ENCODE results near the gene ECI1.
"Not testable (repeated sequence)": the region's sequence is repeated elsewhere in the genome, so short reads cannot be mapped to it uniquely, and the experiment has no call there.

The ECI1 gene

DNA sequence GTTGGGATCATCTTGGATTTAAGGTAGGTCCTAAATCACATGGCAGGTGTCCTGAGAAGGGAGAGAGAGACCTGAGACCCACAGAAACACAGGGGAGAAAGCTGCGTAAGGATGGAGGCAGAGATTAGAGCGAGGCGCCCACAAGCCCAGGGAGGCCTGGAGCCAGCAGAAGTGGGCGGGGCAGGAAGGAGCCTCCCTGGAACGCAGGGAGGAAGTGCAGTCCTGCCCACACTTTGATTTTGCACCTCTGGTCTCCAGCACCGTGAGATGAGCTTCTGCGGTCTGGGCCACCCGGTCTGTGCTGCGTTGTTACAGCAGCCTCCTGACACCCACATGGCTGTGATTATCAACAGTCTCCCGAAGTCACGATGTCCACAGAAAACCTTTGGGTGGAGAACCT is 8.8 kb downstream of the ECI1 start:
- Histone ChIP-seq H3K4me3 (ENCODE audit: low read depth in 1 of 2, low read length in 2 of 2) (no peak overlapping the region), H3K9me3 (ENCODE audit: control insufficient read depth in 1 of 2, low read length in 2 of 2) (no peaks in the 10 kb centered on the region), H3K27ac (ENCODE audit: low read depth, low read length) (no peak overlapping the region), H3K9ac (ENCODE audit: low read depth in 1 of 2, low read length in 2 of 2) (no peak overlapping the region), H3K27me3 (ENCODE audit: control insufficient read depth in 1 of 2, insufficient read depth in 2 of 2, low read length in 2 of 2) (peaks cover 7 to 10% of the 10 kb centered on the region in 2 donors), H3K36me3 (ENCODE audit: control insufficient read depth in 1 of 2, insufficient read depth in 2 of 2, low read length in 2 of 2) (peaks cover 30 to 49% of the 10 kb centered on the region in 2 donors), H3K4me1 (ENCODE audit: control insufficient read depth in 1 of 2, insufficient read depth in 2 of 2, low read length in 2 of 2) (peaks cover 0 to 6% of the 10 kb centered on the region in 2 donors)

DNA sequence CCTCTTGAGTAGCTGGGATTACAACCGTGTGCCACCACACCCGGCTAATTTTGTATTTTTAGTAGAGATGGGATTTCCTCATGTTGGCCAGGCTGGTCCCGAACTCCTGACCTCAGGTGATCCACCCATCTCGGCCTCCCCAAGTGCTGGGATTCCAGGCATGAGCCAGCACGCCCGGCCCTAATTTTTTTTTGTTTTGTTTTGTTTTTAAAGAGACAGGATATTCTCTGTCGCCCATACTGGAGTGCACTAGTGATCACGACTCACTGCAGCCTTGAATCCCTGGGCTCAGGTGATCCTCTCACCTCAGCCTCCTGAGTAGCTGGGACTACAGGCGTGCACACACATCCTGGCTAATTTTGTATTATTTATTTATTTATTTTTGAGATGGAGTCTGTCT is 11.1 kb downstream of the ECI1 start:
- not testable (repeated sequence) for H3K27ac ChIP-seq (ENCODE audit: low read depth, low read length); H3K4me3 ChIP-seq (ENCODE audit: low read depth in 1 of 2, low read length in 2 of 2); H3K9ac ChIP-seq (ENCODE audit: low read depth in 1 of 2, low read length in 2 of 2); H3K9me3 ChIP-seq (ENCODE audit: control insufficient read depth in 1 of 2, low read length in 2 of 2)
- peaks cover 0 to 17% of the 10 kb centered on the region in 2 donors for H3K4me1 ChIP-seq (ENCODE audit: control insufficient read depth in 1 of 2, insufficient read depth in 2 of 2, low read length in 2 of 2)
- H3K36me3 ChIP-seq (ENCODE audit: control insufficient read depth in 1 of 2, insufficient read depth in 2 of 2, low read length in 2 of 2): peaks cover 18 to 37% of the 10 kb centered on the region in 2 donors
- peaks cover 12 to 16% of the 10 kb centered on the region in 2 donors for H3K27me3 ChIP-seq (ENCODE audit: control insufficient read depth in 1 of 2, insufficient read depth in 2 of 2, low read length in 2 of 2)

- Histone ChIP-seq H3K27me3 (ENCODE audit: control insufficient read depth in 1 of 2, insufficient read depth in 2 of 2, low read length in 2 of 2) (peaks cover 16% of the 10 kb centered on the region in 2 donors), H3K9ac (ENCODE audit: low read depth in 1 of 2, low read length in 2 of 2) (no peak overlapping the region), H3K9me3 (ENCODE audit: control insufficient read depth in 1 of 2, low read length in 2 of 2) (no peaks in the 10 kb centered on the region), H3K27ac (ENCODE audit: low read depth, low read length) (no peak overlapping the region), H3K36me3 (ENCODE audit: control insufficient read depth in 1 of 2, insufficient read depth in 2 of 2, low read length in 2 of 2) (peaks cover 19 to 36% of the 10 kb centered on the region in 2 donors), H3K4me1 (ENCODE audit: control insufficient read depth in 1 of 2, insufficient read depth in 2 of 2, low read length in 2 of 2) (peaks cover 0 to 17% of the 10 kb centered on the region in 2 donors), H3K4me3 (ENCODE audit: low read depth in 1 of 2, low read length in 2 of 2) (no peak overlapping the region)
Measured at GRCh38 chr16:2238838-2239675, 12.3 kb downstream of the ECI1 start.

DNA sequence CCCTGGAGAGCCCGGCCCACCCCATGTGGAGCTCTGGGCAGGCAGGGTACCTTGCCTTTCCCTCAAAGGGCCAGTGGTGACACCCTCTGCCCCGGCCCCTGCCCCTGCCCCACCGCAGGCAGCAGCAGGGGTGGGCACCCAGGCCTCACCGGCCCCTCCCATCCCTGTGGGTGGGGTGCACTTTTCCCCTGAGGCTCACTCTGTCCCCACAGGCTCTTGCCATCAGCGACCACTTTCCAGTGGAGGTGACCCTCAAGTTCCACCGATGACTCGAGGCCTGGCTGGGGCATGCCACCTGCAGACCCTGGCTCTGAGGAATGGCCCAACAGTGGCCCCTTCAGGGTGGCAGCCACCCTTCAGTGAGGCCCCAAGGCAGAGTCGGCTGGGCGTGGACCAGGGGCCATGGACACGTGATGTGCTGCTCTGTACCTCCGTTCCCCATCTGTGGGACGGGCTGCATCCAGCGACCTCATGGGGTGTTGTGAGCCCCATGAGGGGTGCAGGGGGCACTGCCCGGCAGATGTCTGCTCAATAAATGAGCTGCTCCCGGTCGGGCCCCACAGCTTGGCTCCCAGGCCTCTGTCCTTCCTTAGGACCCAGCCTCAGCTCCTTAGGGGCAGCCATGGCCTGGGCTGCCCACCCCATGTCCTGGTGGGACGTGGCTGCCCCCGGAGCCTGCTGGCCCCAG is 13.1 kb downstream of the ECI1 start:
- H3K27me3 ChIP-seq (ENCODE audit: control insufficient read depth in 1 of 2, insufficient read depth in 2 of 2, low read length in 2 of 2): peaks cover 16% of the 10 kb centered on the region in 2 donors
- H3K4me3 ChIP-seq (ENCODE audit: low read depth in 1 of 2, low read length in 2 of 2): no peak overlapping the region
- peaks cover 0 to 17% of the 10 kb centered on the region in 2 donors for H3K4me1 ChIP-seq (ENCODE audit: control insufficient read depth in 1 of 2, insufficient read depth in 2 of 2, low read length in 2 of 2)
- no peaks in the 10 kb centered on the region for H3K9me3 ChIP-seq (ENCODE audit: control insufficient read depth in 1 of 2, low read length in 2 of 2)
- H3K36me3 ChIP-seq (ENCODE audit: control insufficient read depth in 1 of 2, insufficient read depth in 2 of 2, low read length in 2 of 2): peaks cover 16 to 36% of the 10 kb centered on the region in 2 donors
- H3K9ac ChIP-seq (ENCODE audit: low read depth in 1 of 2, low read length in 2 of 2): no peak overlapping the region
- H3K27ac ChIP-seq (ENCODE audit: low read depth, low read length): no peak overlapping the region

DNA sequence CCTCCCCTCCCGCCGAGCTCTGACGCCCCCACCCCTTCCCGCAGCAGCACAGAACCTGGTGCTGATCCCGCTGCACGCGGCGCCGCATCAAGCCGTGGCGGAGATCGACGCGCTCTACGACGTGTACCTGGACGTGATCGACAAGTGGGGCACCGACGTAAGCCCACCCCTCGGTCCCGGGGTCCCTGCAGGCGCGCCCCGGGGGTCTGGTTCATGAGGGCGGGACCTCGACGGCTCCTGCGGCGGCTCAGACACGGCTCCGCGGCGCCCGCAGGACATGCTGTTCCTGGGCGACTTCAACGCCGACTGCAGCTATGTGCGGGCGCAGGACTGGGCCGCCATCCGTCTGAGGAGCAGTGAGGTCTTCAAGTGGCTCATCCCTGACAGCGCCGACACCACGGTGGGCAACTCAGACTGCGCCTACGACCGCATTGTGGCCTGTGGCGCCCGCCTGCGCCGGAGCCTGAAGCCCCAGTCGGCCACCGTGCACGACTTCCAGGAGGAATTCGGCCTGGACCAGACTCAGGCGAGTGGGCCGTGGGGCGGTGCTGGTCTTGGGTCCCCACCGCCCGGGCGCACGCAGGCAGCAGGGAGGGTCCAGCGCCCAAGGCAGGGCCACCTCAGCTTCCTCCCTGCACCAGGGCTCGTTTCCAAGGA is 13.8 kb downstream of the ECI1 start:
- H3K4me3 ChIP-seq (ENCODE audit: low read depth in 1 of 2, low read length in 2 of 2): no peak overlapping the region
- peaks cover 16% of the 10 kb centered on the region in 2 donors for H3K27me3 ChIP-seq (ENCODE audit: control insufficient read depth in 1 of 2, insufficient read depth in 2 of 2, low read length in 2 of 2)
- no peaks in the 10 kb centered on the region for H3K9me3 ChIP-seq (ENCODE audit: control insufficient read depth in 1 of 2, low read length in 2 of 2)
- H3K27ac ChIP-seq (ENCODE audit: low read depth, low read length): no peak overlapping the region
- peaks cover 10 to 36% of the 10 kb centered on the region in 2 donors for H3K36me3 ChIP-seq (ENCODE audit: control insufficient read depth in 1 of 2, insufficient read depth in 2 of 2, low read length in 2 of 2)
- peaks cover 0 to 17% of the 10 kb centered on the region in 2 donors for H3K4me1 ChIP-seq (ENCODE audit: control insufficient read depth in 1 of 2, insufficient read depth in 2 of 2, low read length in 2 of 2)
- H3K9ac ChIP-seq (ENCODE audit: low read depth in 1 of 2, low read length in 2 of 2): no peak overlapping the region

DNA sequence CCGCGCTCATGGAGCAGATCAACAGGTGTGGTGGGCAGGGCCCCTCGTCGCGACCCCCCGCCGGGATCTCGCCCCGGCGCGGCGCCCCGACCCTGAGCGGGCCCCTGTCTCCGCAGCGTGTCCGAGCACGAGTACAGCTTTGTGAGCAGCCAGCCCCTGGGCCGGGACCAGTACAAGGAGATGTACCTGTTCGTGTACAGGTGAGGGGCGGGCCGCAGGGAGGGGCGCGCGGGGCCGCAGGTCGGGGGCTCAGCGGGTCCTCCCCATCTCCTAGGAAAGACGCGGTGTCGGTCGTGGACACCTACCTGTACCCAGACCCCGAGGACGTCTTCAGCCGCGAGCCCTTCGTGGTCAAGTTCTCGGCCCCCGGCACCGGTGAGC is 14.3 kb downstream of the ECI1 start:
- H3K4me3 ChIP-seq (ENCODE audit: low read depth in 1 of 2, low read length in 2 of 2): no peak overlapping the region
- H3K27ac ChIP-seq (ENCODE audit: low read depth, low read length): no peak overlapping the region
- peaks cover 16% of the 10 kb centered on the region in 2 donors for H3K27me3 ChIP-seq (ENCODE audit: control insufficient read depth in 1 of 2, insufficient read depth in 2 of 2, low read length in 2 of 2)
- peaks cover 0 to 17% of the 10 kb centered on the region in 2 donors for H3K4me1 ChIP-seq (ENCODE audit: control insufficient read depth in 1 of 2, insufficient read depth in 2 of 2, low read length in 2 of 2)
- H3K36me3 ChIP-seq (ENCODE audit: control insufficient read depth in 1 of 2, insufficient read depth in 2 of 2, low read length in 2 of 2): peaks cover 7 to 36% of the 10 kb centered on the region in 2 donors
- H3K9me3 ChIP-seq (ENCODE audit: control insufficient read depth in 1 of 2, low read length in 2 of 2): no peaks in the 10 kb centered on the region
- no peak overlapping the region for H3K9ac ChIP-seq (ENCODE audit: low read depth in 1 of 2, low read length in 2 of 2)

GRCh38 chr16:2236337-2237101 is 14.9 kb downstream of the ECI1 start, which contains the start of gene DNASE1L2:
DNASE1L2 (plus strand) TSS chr16:2236444; CDS start chr16:2236817, 373 bp downstream.
- peaks cover 0 to 17% of the 10 kb centered on the region in 2 donors for H3K4me1 ChIP-seq (ENCODE audit: control insufficient read depth in 1 of 2, insufficient read depth in 2 of 2, low read length in 2 of 2)
- H3K27me3 ChIP-seq (ENCODE audit: control insufficient read depth in 1 of 2, insufficient read depth in 2 of 2, low read length in 2 of 2): peaks cover 16% of the 10 kb centered on the region in 2 donors
- peak within 1 kb of the TSS in 1 of 2 donors; percentile 32 for H3K4me3 ChIP-seq (ENCODE audit: low read depth in 1 of 2, low read length in 2 of 2)
- H3K27ac ChIP-seq (ENCODE audit: low read depth, low read length): no peak within 1 kb of the TSS
- H3K36me3 ChIP-seq (ENCODE audit: control insufficient read depth in 1 of 2, insufficient read depth in 2 of 2, low read length in 2 of 2): peaks cover 11 to 40% of the 10 kb centered on the region in 2 donors
- no peaks in the 10 kb centered on the region for H3K9me3 ChIP-seq (ENCODE audit: control insufficient read depth in 1 of 2, low read length in 2 of 2)
- no peak within 1 kb of the TSS for H3K9ac ChIP-seq (ENCODE audit: low read depth in 1 of 2, low read length in 2 of 2)

GRCh38 chr16:2235695-2236336 is 15.6 kb downstream of the ECI1 start:
- Histone ChIP-seq H3K36me3 (ENCODE audit: control insufficient read depth in 1 of 2, insufficient read depth in 2 of 2, low read length in 2 of 2) (peaks cover 11 to 47% of the 10 kb centered on the region in 2 donors), H3K4me3 (ENCODE audit: low read depth in 1 of 2, low read length in 2 of 2) (no peak overlapping the region)

GRCh38 chr16:2235234-2235651 is 16.1 kb downstream of the ECI1 start:
- no peak overlapping the region for H3K9ac ChIP-seq (ENCODE audit: low read depth in 1 of 2, low read length in 2 of 2)
- peaks cover 16% of the 10 kb centered on the region in 2 donors for H3K27me3 ChIP-seq (ENCODE audit: control insufficient read depth in 1 of 2, insufficient read depth in 2 of 2, low read length in 2 of 2)
- H3K9me3 ChIP-seq (ENCODE audit: control insufficient read depth in 1 of 2, low read length in 2 of 2): no peaks in the 10 kb centered on the region
- H3K36me3 ChIP-seq (ENCODE audit: control insufficient read depth in 1 of 2, insufficient read depth in 2 of 2, low read length in 2 of 2): peaks cover 11 to 47% of the 10 kb centered on the region in 2 donors
- H3K4me1 ChIP-seq (ENCODE audit: control insufficient read depth in 1 of 2, insufficient read depth in 2 of 2, low read length in 2 of 2): peaks cover 0 to 17% of the 10 kb centered on the region in 2 donors
- no peak overlapping the region for H3K4me3 ChIP-seq (ENCODE audit: low read depth in 1 of 2, low read length in 2 of 2)
- no peak overlapping the region for H3K27ac ChIP-seq (ENCODE audit: low read depth, low read length)

More at GRCh38 chr16:2235695-2236336, 15.6 kb downstream of the ECI1 start:
- peaks cover 0 to 17% of the 10 kb centered on the region in 2 donors for H3K4me1 ChIP-seq (ENCODE audit: control insufficient read depth in 1 of 2, insufficient read depth in 2 of 2, low read length in 2 of 2)
- H3K9me3 ChIP-seq (ENCODE audit: control insufficient read depth in 1 of 2, low read length in 2 of 2): no peaks in the 10 kb centered on the region
- H3K9ac ChIP-seq (ENCODE audit: low read depth in 1 of 2, low read length in 2 of 2): no peak overlapping the region
- H3K27me3 ChIP-seq (ENCODE audit: control insufficient read depth in 1 of 2, insufficient read depth in 2 of 2, low read length in 2 of 2): peaks cover 16% of the 10 kb centered on the region in 2 donors
- no peak overlapping the region for H3K27ac ChIP-seq (ENCODE audit: low read depth, low read length)

Data from duodenal mucosa (tissue), 2 donors.